ENCODE results near the gene FMO3. TPM values are rescaled to one million over a fixed set of nuclear protein-coding genes. Genes with fewer than 3 reads are reported as not detected.

FMO3 gene
- total RNA-seq, 1 experiment from 2014 or later, result not detected

DNA sequence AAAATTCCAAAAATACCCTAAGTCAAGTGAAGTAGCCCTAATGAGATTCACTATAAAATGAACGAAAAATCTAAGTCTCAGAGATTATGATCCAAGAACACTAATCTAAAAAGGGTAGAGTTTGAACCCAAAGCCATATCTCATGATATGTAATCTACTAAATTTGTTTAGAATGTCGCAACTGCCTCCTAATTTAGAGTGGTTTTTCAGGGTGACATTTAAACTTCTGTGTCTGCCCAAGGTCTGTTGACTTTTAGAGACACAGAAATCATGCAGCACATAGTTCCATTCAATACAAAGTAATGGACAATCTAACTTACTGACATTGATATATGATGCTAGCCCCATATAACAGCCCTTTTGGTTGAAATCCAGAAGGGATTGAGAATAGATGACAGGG is 28.9 kb downstream of the FMO3 start (continued):
- TF ChIP-seq, protein P1, sequence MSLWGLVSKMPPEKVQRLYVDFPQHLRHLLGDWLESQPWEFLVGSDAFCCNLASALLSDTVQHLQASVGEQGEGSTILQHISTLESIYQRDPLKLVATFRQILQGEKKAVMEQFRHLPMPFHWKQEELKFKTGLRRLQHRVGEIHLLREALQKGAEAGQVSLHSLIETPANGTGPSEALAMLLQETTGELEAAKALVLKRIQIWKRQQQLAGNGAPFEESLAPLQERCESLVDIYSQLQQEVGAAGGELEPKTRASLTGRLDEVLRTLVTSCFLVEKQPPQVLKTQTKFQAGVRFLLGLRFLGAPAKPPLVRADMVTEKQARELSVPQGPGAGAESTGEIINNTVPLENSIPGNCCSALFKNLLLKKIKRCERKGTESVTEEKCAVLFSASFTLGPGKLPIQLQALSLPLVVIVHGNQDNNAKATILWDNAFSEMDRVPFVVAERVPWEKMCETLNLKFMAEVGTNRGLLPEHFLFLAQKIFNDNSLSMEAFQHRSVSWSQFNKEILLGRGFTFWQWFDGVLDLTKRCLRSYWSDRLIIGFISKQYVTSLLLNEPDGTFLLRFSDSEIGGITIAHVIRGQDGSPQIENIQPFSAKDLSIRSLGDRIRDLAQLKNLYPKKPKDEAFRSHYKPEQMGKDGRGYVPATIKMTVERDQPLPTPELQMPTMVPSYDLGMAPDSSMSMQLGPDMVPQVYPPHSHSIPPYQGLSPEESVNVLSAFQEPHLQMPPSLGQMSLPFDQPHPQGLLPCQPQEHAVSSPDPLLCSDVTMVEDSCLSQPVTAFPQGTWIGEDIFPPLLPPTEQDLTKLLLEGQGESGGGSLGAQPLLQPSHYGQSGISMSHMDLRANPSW (CRISPR knock-in tag; conservative IDR thresholded peaks at IDR 0.05; ENCODE audit: low read depth), result no peak
- TF ChIP-seq, protein P2, sequence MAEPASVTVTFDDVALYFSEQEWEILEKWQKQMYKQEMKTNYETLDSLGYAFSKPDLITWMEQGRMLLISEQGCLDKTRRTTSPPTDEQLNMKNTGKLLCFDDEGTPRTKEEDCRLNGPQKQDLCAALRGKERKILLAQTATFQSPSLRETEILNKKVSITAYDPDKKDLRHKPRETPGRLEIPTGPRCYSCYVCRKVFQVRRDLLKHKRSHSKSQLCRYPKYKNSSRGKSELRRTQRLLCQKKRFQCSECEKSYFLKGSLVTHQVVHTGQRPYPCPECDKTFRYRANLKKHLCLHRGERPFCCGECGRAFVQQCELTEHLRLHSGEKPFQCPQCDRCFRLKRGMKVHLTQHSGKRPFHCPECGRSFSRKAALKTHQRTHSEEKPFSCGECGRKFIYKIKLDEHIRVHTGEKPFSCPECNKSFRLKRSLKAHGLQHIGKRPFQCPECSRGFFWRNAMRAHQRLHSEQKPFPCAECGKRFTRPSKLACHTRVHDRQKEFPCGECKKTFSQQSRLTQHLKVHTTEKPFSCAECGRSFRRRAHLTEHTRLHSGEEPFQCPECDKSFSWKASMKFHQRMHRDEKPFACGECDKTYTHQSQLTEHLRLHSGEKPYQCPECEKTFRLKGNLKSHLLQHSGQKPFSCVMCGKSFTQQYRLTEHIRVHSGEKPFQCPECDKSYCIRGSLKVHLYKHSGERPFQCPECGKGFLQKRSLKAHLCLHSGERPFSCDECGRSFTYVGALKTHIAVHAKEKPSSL (CRISPR knock-in tag; conservative IDR thresholded peaks at IDR 0.05), result no peak

DNA sequence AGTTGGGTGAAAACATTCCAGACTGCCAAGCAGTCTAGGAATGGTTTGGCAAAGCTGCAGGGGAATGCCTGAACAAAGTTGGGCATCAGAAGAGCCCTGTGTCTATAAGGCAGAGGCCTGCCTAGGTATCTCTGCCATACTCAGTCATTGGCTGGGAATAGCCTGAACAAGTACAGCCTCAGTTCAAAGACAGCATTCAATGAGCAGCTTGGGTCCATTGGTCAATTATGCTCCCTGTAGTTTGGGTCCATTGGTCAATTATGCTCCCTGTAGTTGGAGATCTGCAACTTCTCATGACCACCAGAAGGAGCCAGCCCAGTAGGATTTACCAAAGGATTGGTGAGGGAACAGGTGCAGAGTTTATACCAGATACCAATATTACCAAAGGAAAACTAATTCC is 31.6 kb downstream of the FMO3 start:
- Mint-ChIP-seq H3K36me3 (no peaks in the 10 kb centered on the region), H3K9me3 (no peaks in the 10 kb centered on the region; the same call in 1 of the 2 replicates), H3K27ac (no peak overlapping the region), H3K27me3 (ENCODE audit: low read depth) (no peaks in the 10 kb centered on the region), H3K4me3 (no peak overlapping the region), H3K4me1 (peaks cover 4% of the 10 kb centered on the region)
- ATAC-seq, result no peak
- ChIA-PET POLR2A (no interaction called here), CTCF (no interaction called here)
- TF ChIP-seq, protein P3, sequence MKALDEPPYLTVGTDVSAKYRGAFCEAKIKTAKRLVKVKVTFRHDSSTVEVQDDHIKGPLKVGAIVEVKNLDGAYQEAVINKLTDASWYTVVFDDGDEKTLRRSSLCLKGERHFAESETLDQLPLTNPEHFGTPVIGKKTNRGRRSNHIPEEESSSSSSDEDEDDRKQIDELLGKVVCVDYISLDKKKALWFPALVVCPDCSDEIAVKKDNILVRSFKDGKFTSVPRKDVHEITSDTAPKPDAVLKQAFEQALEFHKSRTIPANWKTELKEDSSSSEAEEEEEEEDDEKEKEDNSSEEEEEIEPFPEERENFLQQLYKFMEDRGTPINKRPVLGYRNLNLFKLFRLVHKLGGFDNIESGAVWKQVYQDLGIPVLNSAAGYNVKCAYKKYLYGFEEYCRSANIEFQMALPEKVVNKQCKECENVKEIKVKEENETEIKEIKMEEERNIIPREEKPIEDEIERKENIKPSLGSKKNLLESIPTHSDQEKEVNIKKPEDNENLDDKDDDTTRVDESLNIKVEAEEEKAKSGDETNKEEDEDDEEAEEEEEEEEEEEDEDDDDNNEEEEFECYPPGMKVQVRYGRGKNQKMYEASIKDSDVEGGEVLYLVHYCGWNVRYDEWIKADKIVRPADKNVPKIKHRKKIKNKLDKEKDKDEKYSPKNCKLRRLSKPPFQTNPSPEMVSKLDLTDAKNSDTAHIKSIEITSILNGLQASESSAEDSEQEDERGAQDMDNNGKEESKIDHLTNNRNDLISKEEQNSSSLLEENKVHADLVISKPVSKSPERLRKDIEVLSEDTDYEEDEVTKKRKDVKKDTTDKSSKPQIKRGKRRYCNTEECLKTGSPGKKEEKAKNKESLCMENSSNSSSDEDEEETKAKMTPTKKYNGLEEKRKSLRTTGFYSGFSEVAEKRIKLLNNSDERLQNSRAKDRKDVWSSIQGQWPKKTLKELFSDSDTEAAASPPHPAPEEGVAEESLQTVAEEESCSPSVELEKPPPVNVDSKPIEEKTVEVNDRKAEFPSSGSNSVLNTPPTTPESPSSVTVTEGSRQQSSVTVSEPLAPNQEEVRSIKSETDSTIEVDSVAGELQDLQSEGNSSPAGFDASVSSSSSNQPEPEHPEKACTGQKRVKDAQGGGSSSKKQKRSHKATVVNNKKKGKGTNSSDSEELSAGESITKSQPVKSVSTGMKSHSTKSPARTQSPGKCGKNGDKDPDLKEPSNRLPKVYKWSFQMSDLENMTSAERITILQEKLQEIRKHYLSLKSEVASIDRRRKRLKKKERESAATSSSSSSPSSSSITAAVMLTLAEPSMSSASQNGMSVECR (CRISPR knock-in tag; IDR thresholded peaks at IDR 0.05; ENCODE audit: borderline replicate concordance), result no peak
- TF ChIP-seq, protein P4, sequence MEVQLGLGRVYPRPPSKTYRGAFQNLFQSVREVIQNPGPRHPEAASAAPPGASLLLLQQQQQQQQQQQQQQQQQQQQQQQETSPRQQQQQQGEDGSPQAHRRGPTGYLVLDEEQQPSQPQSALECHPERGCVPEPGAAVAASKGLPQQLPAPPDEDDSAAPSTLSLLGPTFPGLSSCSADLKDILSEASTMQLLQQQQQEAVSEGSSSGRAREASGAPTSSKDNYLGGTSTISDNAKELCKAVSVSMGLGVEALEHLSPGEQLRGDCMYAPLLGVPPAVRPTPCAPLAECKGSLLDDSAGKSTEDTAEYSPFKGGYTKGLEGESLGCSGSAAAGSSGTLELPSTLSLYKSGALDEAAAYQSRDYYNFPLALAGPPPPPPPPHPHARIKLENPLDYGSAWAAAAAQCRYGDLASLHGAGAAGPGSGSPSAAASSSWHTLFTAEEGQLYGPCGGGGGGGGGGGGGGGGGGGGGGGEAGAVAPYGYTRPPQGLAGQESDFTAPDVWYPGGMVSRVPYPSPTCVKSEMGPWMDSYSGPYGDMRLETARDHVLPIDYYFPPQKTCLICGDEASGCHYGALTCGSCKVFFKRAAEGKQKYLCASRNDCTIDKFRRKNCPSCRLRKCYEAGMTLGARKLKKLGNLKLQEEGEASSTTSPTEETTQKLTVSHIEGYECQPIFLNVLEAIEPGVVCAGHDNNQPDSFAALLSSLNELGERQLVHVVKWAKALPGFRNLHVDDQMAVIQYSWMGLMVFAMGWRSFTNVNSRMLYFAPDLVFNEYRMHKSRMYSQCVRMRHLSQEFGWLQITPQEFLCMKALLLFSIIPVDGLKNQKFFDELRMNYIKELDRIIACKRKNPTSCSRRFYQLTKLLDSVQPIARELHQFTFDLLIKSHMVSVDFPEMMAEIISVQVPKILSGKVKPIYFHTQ (CRISPR knock-in tag; IDR thresholded peaks at IDR 0.05), result no peak
- DNase-seq (ENCODE audit: low spot score), result no peak

DNA sequence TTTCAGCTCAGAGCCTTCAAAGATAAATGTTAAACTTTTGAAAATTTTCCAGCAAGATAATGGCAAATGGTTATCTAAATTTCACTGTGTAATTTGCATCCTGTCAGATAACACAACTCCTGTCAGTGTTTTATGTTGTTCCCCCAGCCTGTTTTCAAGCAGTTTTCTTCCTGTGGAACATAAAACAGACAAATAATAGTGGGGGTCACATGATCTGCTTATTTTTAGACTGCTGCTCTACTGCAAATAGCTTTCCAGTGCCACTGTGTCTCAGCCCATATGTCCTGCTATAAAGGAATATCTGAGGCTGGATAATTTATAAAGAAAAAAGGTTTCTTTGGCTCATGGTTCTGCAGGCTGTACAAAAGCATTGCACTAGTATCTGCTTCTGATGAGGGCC is 32.2 kb downstream of the FMO3 start:
- H3K36me3 Mint-ChIP-seq, result no peaks in the 10 kb centered on the region
- no peak for ATAC-seq
- no peak for TF ChIP-seq ZNF416 (CRISPR knock-in tag; IDR thresholded peaks at IDR 0.05)
- TF ChIP-seq, protein P5, sequence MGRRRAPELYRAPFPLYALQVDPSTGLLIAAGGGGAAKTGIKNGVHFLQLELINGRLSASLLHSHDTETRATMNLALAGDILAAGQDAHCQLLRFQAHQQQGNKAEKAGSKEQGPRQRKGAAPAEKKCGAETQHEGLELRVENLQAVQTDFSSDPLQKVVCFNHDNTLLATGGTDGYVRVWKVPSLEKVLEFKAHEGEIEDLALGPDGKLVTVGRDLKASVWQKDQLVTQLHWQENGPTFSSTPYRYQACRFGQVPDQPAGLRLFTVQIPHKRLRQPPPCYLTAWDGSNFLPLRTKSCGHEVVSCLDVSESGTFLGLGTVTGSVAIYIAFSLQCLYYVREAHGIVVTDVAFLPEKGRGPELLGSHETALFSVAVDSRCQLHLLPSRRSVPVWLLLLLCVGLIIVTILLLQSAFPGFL (CRISPR knock-in tag; IDR thresholded peaks at IDR 0.05; ENCODE audit: borderline replicate concordance), result no peak
- TF ChIP-seq ZNF232 (CRISPR knock-in tag; IDR thresholded peaks at IDR 0.05), result no peak
- TF ChIP-seq MYBL2 (CRISPR knock-in tag; IDR thresholded peaks at IDR 0.05), result no peak
- no peak for TF ChIP-seq NFATC4 (CRISPR knock-in tag; IDR thresholded peaks at IDR 0.05)
- no peak for TF ChIP-seq ZNF219 (CRISPR knock-in tag; IDR thresholded peaks at IDR 0.05; ENCODE audit: borderline replicate concordance)
- TF ChIP-seq, protein P6, sequence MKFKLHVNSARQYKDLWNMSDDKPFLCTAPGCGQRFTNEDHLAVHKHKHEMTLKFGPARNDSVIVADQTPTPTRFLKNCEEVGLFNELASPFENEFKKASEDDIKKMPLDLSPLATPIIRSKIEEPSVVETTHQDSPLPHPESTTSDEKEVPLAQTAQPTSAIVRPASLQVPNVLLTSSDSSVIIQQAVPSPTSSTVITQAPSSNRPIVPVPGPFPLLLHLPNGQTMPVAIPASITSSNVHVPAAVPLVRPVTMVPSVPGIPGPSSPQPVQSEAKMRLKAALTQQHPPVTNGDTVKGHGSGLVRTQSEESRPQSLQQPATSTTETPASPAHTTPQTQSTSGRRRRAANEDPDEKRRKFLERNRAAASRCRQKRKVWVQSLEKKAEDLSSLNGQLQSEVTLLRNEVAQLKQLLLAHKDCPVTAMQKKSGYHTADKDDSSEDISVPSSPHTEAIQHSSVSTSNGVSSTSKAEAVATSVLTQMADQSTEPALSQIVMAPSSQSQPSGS (CRISPR knock-in tag; IDR thresholded peaks at IDR 0.05; ENCODE audit: borderline replicate concordance, low read depth), result no peak
- TF ChIP-seq ZNF423 (CRISPR knock-in tag; IDR thresholded peaks at IDR 0.05), result no peak
- TF ChIP-seq, protein P1 (CRISPR knock-in tag; conservative IDR thresholded peaks at IDR 0.05; ENCODE audit: low read depth), result no peak
- no peak for TF ChIP-seq ATF1 (CRISPR knock-in tag; IDR thresholded peaks at IDR 0.05)

More for the DNA sequence above, 32.2 kb downstream of the FMO3 start:
- Mint-ChIP-seq H3K4me1 (peaks cover 4% of the 10 kb centered on the region), H3K27me3 (ENCODE audit: low read depth) (no peaks in the 10 kb centered on the region), H3K9me3 (peaks cover 3% of the 10 kb centered on the region; the same call in 1 of the 2 replicates), H3K27ac (no peak overlapping the region), H3K4me3 (no peak overlapping the region)
- DNase-seq (ENCODE audit: low spot score), result no peak
- POLR2A ChIA-PET, result no interaction called here
- CTCF ChIA-PET, result no interaction called here
